GM19193 (cell line): ENCODE measurements around the gene SH2D6.

ENCODE experiments used
- POLR2A ChIP-seq: IDR thresholded peaks from 4 replicates; pipeline ENCODE4 v1.6.1; 2011; ENCODE audit not compliant: insufficient read depth, insufficient read length; ENCODE audit errors: extremely low read depth

Gene SH2D6

GRCh38 chr2:85441864-85442263 lies 23.4 kb downstream of the SH2D6 start:
- no peak for TF ChIP-seq POLR2A

DNA sequence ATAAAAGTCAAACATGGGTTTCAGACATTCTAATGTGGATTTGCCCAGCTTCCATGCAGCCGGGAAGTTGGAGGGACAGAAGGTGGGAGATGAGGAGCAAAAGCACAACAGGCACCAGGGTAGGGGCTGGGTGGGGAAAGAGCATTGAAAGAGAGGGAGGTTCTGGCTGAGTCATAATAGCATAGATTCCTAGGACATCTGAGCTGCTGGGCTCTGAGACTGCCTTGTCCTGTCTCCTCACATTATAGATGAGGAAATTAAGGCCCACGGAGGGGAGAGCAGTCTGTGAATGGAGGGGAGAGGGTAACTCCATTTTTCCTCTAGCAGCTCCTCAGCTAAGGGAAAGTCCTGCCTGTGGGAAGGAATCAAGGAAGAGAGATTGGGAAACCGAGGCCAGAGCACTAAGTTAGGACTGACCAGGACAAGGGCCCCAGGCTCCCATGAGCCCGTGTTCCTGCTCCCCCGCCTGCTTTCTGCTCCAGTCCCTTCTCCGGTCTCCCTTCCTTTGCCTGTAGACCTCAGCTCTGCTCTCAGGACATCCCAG lies 26.2 kb downstream of the SH2D6 start:
- no peak for TF ChIP-seq POLR2A

DNA sequence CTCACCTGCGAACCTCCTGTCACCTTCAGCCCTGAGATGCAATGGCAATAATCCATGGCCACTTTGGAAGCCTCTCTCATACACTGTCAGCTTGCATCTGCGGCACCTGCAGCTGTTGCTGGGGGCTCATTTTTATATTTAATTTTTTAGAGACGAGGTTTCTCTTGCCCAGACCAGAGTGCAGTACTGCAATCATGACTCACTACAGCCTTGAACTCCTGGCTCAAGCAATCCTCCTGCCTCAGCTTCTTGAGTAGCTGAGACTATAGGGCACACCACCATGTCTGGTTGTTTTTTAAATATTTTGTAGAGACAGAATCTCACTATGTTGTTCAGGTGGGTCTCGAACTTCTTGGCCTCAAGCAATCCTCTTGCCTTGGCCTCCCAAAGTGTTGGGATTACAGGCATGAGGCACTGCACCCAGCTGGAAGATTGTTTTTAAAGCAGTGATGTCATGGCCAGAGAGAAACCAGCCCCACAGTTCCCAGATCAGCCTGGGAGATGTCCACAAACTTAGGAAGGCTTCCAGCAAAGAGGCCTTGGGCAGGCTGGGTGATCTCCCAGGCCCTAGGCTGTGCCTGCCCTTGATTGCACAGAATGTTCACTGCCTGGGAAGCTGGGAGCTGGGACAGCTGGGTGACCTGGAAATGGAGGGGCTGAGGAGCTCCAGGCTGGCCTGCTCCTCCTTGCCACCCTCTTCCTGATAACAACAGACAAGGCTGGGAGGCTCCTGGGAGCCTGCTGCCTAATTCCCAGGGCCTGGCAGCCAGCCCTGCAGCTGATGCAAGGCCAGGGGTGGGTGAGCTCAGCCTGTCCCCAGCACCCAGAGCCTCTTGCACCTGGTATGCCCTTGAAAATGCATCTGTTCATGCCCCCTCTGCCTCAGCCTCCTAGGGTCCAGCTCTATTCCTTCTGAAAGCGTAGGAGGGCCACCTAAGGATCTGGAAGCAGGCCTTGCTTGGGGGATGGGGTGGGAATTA lies 27.1 kb downstream of the SH2D6 start:
- no peak for TF ChIP-seq POLR2A

DNA sequence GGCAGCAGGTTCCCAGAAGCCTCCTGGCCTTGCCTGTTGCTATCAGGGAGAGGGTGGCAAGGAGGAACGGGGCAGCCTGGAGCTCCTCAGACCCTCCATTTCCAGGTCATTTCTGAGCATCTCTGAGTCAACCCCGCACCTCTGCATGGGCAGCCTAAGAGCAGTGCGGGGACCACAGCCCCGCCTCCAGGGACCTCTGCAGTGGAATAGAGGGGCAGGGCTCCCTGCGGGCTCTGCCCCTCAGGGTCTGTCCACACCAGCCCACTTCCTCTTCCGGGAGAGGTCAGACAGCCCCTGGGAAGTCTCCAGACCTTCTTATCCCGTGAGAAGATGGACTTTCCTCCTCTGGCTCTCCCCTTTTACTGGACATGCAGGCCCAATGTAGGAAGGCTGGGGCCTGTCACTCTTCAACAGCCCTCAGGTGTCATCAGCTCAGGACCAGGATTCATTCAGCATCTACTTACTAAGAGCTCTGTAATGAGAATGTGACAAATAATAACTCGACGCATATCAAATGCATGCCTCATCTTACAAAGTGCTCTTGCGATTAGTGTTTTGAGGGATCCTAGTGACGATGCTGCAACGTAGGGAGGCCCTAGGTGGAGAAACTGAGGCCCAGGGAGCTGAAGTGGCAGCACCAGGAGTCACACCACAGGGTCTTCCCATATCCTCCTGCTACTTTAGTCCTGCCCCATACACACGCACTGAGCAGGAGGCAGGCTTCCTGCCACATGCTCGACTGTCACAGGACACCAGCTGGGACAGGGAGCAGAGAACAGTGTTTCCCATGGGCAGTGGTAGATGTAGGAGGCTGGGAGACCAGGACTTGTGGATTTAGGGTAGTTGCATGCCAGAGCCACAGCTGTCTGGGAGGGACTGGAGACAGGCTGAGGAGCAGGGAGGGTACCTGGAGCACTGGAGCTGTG lies 28.0 kb downstream of the SH2D6 start:
- TF ChIP-seq POLR2A: no peak

DNA sequence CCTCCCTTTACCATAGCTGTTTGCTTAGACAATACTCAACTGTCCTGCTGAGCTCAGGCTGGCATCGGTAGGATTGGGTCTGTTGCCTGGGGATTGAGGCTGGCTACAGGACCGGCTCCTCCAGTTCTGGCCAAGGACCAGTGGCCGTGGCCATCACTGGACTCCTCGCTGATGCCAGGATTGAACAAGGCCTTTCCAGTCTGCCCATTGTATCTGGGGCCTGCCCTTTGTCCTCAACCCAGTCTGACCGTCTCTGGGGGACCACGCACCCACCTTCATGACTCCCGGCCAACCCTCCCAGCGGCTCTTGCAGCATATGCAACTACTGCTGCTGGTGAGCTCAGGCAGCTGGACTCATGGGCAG lies 28.7 kb downstream of the SH2D6 start:
- no peak for TF ChIP-seq POLR2A

GRCh38 chr2:85448461-85449213 lies 30.1 kb downstream of the SH2D6 start:
- no peak for TF ChIP-seq POLR2A

DNA sequence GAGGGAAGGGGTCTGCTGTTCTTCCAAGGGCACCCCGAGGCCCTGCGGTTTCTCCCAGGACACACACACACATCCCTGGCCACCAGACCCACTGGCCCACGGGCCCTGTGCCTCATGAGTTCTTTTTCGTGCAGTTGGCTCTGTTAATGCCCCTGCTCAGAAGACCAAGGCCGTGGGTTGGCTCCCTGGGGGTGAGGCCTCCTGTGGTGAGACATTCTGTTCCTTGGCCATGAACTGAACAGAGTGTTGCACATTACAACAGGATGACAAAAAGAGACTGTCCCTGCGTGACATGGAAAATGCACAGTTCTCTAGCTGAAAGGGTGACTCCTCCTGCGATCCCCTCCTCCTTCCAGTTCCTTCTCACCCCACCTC lies 30.7 kb downstream of the SH2D6 start:
- no peak for TF ChIP-seq POLR2A

GRCh38 chr2:85452237-85452636 lies 33.7 kb downstream of the SH2D6 start:
- no peak for TF ChIP-seq POLR2A

DNA sequence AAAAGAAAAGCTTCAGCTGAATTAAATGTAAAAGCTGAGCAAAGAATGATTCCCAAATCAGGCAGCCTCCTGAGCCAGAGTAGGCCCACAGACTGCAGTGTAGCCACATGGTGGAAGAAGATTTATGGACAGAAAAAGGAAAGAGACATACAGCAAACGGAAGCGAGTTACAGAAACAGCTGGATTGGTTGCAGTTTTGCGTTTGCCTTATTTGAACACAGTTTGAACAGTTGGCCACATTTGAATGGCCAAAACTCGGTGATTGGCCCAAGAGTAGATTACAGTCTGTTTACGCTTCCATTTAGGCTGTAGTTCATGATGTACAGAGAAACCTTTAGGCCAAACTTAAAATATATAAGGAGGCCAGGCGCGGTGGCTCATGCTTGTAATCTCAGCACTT lies 35.1 kb downstream of the SH2D6 start:
- TF ChIP-seq POLR2A: no peak

DNA sequence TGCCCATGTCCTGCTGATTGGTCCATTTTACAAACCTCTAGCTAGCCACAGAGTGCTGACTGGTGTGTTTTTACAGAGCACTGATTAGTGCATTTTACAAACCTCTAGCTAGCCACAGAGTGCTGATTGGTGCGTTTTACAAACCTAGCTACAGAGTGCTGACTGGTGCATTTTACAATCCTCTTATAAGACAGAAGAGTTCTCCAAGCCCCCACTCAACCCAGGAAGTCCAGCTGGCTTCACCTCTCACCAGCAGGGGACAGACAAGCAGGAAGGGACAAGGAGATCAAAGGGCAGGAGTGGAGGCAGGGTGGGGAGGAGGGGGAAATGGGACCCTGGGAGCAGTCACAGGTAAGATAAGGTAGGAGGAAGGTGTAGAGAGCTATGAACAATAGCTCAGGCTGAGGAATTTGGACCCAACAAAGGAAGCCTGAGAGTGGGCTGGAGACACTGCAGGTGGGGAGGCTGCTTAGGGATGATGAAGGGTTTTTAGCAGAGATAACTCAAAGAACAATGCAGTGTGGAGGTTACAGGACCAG lies 37.1 kb downstream of the SH2D6 start:
- no peak for TF ChIP-seq POLR2A

DNA sequence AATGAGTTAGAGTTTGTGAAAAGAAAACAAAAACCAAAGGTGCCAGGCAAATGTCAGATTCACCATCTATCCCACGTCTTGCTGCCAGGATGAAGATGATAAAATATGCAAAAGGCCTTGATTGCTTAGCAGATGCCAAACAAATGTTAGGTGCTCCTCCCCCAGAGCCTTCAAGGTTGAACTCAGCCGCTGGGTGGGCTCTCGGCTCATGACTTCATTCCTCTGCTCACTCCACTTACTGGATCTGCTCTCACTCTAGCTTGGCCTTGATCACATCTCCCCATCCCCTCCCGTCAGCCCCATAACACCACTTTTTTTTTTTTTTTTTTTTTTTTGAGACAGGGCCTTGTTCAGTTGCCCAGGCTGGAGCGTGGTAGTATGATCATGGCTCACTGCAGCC lies 38.5 kb downstream of the SH2D6 start:
- no peak for TF ChIP-seq POLR2A

DNA sequence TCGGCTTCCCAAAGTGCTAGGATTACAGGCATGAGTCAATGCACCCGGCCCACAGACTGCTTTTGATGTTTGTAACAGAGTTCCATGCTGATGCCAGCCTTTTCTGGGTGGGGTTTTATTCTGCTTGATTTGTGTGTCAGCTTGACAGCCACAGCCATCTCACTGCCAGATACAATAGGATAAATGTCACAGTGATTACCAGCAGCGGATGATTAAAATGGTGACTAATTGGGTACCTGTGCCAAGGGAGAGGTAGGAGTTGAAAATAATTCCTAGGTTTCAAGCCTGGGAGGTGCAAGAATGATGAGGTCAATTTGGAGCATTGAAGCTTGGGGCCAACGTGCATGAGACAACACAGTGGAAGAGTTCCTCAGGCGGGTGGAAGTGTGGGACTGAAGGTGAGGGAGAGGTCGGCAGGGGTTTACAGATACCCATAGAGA lies 39.4 kb downstream of the SH2D6 start:
- no peak for TF ChIP-seq POLR2A

GRCh38 chr2:85458601-85459563 lies 40.4 kb downstream of the SH2D6 start:
- no peak for TF ChIP-seq POLR2A
